ENCODE measurements around the gene ST3GAL3.
A peak's percentile ranks its signal among the peaks of the same experiment; 100 is the strongest.

ST3GAL3 gene

GRCh38 chr1:43933386-43934100 is 226.2 kb downstream of the ST3GAL3 start, which contains the start of gene ARTN:
Gene ARTN (plus strand): TSS chr1:43933801. CDS start chr1:43935657, 1,856 bp downstream.
- TF ChIP-seq HDGF (IDR thresholded peaks at IDR 0.05; ENCODE audit: borderline replicate concordance), result no peak
- no peak for TF ChIP-seq FOXK2 (IDR thresholded peaks at IDR 0.05)
- no peak for TF ChIP-seq SUZ12 (IDR thresholded peaks at IDR 0.05)
- no peak for TF ChIP-seq ARNT (IDR thresholded peaks at IDR 0.05)
- no peak for TF ChIP-seq NFRKB (IDR thresholded peaks at IDR 0.05)
- no peak for TF ChIP-seq BHLHE40 (IDR thresholded peaks at IDR 0.05; ENCODE audit: borderline replicate concordance)
- TF ChIP-seq ELF4 (IDR thresholded peaks at IDR 0.05), result no peak
- TF ChIP-seq LEF1 (IDR thresholded peaks at IDR 0.05; ENCODE audit: borderline replicate concordance), result no peak
- no peak for TF ChIP-seq CTBP1 (IDR thresholded peaks at IDR 0.05; ENCODE audit: borderline replicate concordance)
- no peak for TF ChIP-seq L3MBTL2 (conservative IDR thresholded peaks at IDR 0.05)
- TF ChIP-seq PKNOX1 (IDR thresholded peaks at IDR 0.05), result no peak
- no peak for TF ChIP-seq SP1 (IDR thresholded peaks at IDR 0.05)
- no peak for TF ChIP-seq TARDBP (IDR thresholded peaks at IDR 0.05)
- no peak for TF ChIP-seq FOXM1 (IDR thresholded peaks at IDR 0.05; ENCODE audit: borderline replicate concordance)
- TF ChIP-seq ZNF384 (IDR thresholded peaks at IDR 0.05), result no peak
- TF ChIP-seq FOXA1 (IDR thresholded peaks at IDR 0.05), result no peak
- ChIA-PET POLR2A (no interaction called here), CTCF (interaction anchor here (0.8 to 2.7 kb wide), 5 partner anchors 12 to 275 kb away, joined by 3 to 127 read pairs (median 5); no protein-coding TSS in a partner anchor)
- DNase-seq (ENCODE audit: extremely low spot score), result no peak

GRCh38 chr1:43934101-43934985 is 227.0 kb downstream of the ST3GAL3 start:
- ChIA-PET CTCF (interaction anchor here (0.6 to 2.7 kb wide), 35 partner anchors 9 to 997 kb away, joined by 3 to 127 read pairs (median 3); partner anchors contain the start of gene IPO13), POLR2A (interaction anchor here (0.7 to 1.8 kb wide), 8 partner anchors 9 to 227 kb away, joined by 3 to 8 read pairs (median 4); partner anchors contain the start of genes IPO13 and ST3GAL3)
- peak; percentile 75 for DNase-seq (ENCODE audit: extremely low spot score)
- no peak for TF ChIP-seq FOXK2 (IDR thresholded peaks at IDR 0.05)
- no peak for TF ChIP-seq FOXA1 (IDR thresholded peaks at IDR 0.05)
- no peak for TF ChIP-seq ZNF384 (IDR thresholded peaks at IDR 0.05)
- TF ChIP-seq CTBP1 (IDR thresholded peaks at IDR 0.05; ENCODE audit: borderline replicate concordance), result no peak
- no peak for TF ChIP-seq SUZ12 (IDR thresholded peaks at IDR 0.05)
- no peak for TF ChIP-seq BHLHE40 (IDR thresholded peaks at IDR 0.05; ENCODE audit: borderline replicate concordance)
- no peak for TF ChIP-seq LEF1 (IDR thresholded peaks at IDR 0.05; ENCODE audit: borderline replicate concordance)
- no peak for TF ChIP-seq L3MBTL2 (conservative IDR thresholded peaks at IDR 0.05)
- TF ChIP-seq PKNOX1 (IDR thresholded peaks at IDR 0.05), result no peak
- no peak for TF ChIP-seq ARNT (IDR thresholded peaks at IDR 0.05)
- no peak for TF ChIP-seq FOXM1 (IDR thresholded peaks at IDR 0.05; ENCODE audit: borderline replicate concordance)
- TF ChIP-seq HDGF (IDR thresholded peaks at IDR 0.05; ENCODE audit: borderline replicate concordance), result no peak; the same call in 1 of the 2 replicates
- no peak for TF ChIP-seq NFRKB (IDR thresholded peaks at IDR 0.05)

DNA sequence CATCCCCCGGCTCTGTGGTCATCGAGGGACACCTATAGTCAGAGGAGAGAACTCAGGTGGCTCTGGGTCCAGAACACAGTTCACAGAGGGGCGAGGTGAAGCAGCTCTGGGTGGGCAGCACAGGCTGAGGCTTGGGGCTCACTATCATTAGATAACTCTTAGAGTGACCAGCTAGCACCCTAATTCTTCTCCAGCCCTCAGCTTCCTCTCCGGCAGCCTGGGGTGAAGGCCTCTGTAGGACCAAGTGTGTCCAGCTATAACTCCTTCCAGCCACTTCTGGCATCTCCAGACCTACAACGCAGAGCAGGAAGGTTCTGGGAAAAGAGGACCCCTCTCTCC is 227.6 kb downstream of the ST3GAL3 start:
- DNase-seq (ENCODE audit: extremely low spot score), result no peak
- TF ChIP-seq PKNOX1 (IDR thresholded peaks at IDR 0.05), result no peak
- CTCF ChIA-PET, result interaction anchor here (0.6 to 2.7 kb wide), 35 partner anchors 9 to 997 kb away, joined by 3 to 127 read pairs (median 3); partner anchors contain the start of gene IPO13
- POLR2A ChIA-PET, result interaction anchor here (0.7 to 1.8 kb wide), 8 partner anchors 9 to 227 kb away, joined by 3 to 8 read pairs (median 4); partner anchors contain the start of genes IPO13 and ST3GAL3

GRCh38 chr1:43935711-43936427 is 228.5 kb downstream of the ST3GAL3 start:
- POLR2A ChIA-PET, result interaction anchor here (1.7 to 1.8 kb wide), 2 partner anchors 10 to 11 kb away, joined by 5 to 6 read pairs; partner anchors contain the start of gene IPO13
- DNase-seq (ENCODE audit: extremely low spot score), result no peak
- CTCF ChIA-PET, result interaction anchor here (0.6 to 2.7 kb wide), 12 partner anchors 9 to 406 kb away, joined by 3 to 127 read pairs (median 4); partner anchors contain the start of gene IPO13

More at GRCh38 chr1:43935711-43936427, 228.5 kb downstream of the ST3GAL3 start:
- TF ChIP-seq FOXK2 (IDR thresholded peaks at IDR 0.05), result no peak
- no peak for TF ChIP-seq PKNOX1 (IDR thresholded peaks at IDR 0.05)
- no peak for TF ChIP-seq TARDBP (IDR thresholded peaks at IDR 0.05)
- TF ChIP-seq NFRKB (IDR thresholded peaks at IDR 0.05), result no peak
- no peak for TF ChIP-seq ARNT (IDR thresholded peaks at IDR 0.05)
- TF ChIP-seq SP1 (IDR thresholded peaks at IDR 0.05), result no peak
- no peak for TF ChIP-seq CTBP1 (IDR thresholded peaks at IDR 0.05; ENCODE audit: borderline replicate concordance)
